HUDEP-2 (cell line): ENCODE results near the gene HMGXB3.

Experiments
- DNase-seq, 76 experiments: peaks; one replicate each; lab custom pipeline; 2025; ENCODE audit not compliant: unreplicated experiment in 76 of 76; lab: John Stamatoyannopoulos, UW

HMGXB3 gene

DNA sequence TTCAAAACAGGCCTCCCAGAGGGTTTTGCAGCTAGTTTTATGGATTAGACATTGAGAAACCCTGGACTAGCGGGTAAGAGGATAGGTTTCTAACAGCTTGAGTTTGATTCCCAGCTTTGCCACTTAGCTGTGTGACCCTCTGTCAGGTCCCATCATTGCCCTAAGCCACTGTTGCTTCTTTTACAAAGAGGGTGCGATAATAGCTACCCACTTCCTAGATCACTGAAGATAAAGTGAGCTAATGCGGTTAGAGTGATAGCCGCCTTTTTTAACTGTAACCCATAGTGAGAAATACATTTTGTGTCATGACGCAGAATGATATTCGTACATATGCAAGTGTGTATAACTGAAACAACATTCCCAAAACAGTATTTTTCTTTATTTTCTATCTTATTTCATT, 45.5 kb downstream of the HMGXB3 start:
- DNase-seq, result peak in 11 of 76 experiments; percentile 3 to 53 (median 28)

DNA sequence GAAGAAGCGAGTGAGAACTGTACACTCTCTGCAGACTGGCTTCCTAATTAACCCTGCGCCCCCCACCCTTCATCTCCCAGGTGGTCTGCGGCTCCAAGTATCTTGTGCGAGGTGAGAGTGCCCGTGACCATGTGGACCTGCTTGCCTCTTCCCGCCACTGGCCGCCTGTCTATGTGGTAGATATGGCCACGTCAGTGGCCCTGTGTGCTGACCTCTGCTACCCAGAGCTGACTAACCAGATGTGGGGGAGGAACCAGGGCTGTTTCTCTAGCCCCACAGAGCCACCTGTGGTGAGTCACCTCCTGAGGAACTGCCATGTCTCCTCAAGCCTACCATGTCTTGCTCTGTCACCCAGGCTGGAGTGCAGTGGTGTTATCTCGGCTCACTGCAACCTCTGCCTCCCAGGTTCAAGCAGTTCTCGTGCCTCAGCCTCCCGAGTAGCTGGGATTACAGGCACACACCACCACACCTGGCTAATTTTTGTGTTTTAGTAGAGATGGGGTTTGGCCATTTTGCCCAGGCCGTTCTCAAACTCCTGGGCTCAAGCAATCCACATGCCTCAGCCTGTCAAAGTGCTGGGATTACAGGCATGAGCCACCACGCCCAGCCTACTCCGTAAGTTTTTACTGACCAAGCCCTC, 49.8 kb downstream of the HMGXB3 start:
- DNase-seq, result peak in 36 of 76 experiments; percentile 12 to 73 (median 32)

DNA sequence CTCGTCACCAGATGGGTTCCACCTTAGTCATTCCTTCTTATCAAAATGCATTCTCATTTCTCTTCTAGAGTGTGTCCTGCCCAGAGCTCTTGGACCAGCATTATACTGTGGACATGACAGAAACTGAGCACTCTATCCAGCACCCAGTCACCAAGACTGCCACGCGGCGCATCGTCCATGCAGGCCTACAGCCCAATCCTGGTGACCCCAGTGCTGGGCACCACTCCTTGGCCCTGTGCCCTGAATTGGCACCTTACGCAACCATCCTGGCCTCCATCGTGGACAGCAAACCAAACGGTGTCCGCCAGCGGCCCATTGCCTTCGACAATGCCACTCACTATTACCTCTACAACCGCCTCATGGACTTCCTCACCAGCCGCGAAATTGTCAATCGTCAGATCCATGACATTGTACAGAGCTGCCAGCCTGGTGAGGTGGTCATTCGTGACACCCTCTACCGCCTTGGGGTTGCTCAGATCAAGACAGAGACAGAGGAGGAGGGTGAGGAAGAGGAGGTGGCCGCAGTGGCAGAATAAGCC, 51.2 kb downstream of the HMGXB3 start:
- no peak for DNase-seq

DNA sequence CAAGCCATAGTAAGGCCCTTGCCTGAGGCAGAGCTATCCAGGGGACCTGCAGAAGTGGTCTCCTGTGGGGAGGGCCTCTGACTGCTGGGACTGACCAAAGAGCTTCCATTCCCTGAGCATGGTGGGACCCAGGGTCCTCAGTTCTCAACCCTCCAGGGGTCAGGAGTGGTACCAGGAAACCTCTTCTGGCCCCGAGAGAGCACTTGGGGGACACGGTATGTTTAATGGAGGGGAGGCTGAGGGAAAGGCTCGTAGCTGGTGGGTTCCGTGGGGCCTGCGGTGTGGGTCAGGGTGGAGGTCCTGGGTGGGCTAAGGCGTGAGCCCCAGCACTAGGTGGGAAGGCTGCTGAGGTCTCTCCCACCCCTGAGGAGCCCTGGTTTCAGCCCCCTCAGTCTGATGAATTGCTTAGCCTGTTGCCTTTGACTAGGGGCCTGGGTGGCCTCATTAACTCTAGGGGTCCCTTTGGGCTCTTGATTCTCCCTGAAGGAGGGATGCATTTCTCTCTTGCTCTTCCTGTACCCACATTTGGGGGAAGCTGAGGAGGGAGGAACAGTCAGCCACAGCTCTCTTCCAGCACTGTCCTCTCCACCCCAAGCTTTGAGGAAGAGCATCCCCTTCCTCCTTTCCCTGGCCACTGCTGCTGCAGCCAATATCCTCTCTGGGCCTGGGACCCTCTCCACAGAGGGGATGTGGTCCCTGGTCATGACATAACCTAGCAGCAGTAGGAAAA, 51.9 kb downstream of the HMGXB3 start:
- no peak for DNase-seq

DNA sequence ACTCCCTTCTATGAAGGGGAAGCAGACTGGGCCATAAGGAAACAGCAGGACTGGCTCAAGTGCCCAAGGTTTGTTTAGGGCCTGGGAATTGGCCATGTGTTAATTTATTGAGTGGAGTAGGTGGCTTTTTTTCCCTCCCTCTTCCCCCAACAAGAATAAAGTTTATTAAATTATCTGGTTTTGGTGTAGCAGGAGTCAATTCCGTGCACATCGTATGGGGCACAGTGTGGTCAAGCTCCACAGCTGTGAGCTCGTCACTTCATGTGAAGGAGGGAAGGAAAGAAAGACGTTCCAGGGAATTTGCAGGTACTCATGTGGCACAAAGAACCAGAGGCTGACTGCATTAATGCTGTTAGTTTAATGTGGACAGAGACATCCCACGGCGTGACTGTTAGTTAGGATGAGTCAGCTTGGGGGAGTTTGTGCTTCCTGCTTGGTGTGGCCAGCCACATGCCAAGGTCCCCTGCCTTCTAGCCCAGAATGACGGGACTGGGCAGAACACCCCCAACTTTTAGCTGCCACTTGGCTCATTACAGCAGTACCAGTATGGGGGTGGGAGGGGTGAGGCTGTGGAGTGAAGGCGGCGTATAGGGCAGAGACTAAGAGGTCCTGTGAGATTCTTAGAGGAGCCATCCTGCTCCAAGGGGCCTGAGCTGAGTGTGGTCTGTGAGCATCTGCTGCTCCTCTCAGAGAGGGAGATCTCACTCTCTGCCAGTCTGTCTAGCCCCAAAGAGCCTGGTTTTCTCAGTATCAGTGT, 52.6 kb downstream of the HMGXB3 start:
- DNase-seq, result peak in 58 of 76 experiments; percentile 16 to 80 (median 44)

DNA sequence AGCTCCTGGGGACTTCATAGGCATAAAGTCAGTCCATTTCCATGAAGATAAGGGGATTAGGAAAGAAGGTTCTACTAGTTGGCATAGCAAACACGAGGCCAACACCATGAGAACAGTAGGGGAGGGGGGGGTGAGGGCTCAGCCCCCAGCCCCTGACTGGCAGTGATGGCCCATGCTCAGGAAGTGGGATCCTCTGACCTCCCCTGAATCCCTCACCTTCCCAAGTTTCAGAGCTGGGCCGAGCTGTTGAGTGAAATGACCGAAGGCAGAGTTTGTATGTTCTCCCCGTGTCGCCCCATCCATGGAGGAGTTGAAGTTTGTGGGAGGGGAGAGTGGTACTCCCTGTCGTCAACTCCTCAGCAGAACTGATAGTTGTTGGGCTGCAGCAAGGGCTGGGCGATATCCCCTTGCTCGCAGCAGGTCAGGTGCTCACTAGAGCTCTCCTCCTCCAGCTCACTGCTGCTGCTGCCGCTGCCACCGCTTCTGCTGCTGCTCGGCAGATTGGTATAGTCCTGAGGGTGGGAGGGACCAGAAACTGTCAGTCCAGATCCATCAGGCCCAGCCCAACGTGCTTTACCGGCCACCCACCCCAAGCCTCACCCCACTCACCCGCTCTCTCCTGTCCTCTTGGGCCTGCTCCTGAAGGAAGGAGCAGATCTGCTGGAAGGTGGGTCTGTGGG, 53.3 kb downstream of the HMGXB3 start:
- peak in 5 of 76 experiments; percentile 13 to 47 (median 37) for DNase-seq

DNA sequence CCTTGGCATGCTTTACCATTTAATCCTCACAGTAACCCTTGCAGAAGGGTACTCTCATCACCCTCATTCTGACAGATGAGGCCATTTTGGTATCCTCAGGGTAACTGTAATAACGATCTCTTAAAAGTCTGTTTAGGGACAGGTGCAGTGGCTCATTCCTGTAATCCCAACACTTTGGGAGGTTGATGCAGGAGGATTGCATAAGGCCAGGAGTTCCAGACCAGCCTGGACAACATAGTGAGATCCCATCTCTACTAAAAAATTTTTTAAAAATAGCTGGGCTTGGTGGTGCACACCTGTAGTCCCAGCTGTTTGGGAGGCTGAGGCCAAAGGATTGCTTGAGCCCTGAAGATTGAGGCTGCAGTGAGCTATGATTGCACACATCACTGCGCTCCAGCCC, 54.0 kb downstream of the HMGXB3 start:
- DNase-seq, result no peak

DNA sequence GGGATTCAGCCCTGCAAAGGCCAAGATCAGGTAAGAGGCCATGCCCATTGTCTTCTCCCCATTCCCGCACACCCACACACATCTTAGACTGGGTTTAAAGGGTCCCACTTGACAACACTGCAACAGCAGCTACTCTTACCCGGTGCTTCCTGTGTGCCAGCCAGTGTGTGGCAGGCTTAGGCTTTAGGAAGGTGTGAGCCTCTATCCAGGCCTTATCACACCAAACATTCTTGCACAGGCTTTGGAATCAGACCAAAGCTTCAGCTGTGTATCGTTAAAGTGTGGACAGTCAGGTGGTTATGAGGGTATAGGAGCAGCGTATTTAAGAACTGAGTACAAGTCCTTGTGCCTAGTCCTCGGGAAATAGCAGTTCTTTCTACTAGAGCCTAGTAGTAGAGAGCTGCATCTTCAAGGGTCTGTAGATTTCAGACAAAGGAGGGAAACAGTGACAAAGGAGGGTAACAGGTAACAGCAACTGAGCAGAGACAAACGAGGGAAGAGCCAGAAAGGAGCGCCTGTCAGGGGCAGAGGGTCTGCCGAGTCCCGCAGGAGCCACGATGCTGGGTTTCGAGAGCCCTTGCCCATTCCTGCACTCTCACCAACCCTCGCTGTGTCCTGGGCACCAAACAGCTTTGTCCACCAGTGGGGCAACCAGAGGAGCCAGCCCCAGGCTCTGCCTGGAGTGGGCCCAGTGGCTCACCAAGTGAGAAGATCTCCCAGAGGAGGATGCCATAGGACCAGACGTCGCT, 55.0 kb downstream of the HMGXB3 start:
- peak in 72 of 76 experiments; percentile 7 to 93 (median 68) for DNase-seq

DNA sequence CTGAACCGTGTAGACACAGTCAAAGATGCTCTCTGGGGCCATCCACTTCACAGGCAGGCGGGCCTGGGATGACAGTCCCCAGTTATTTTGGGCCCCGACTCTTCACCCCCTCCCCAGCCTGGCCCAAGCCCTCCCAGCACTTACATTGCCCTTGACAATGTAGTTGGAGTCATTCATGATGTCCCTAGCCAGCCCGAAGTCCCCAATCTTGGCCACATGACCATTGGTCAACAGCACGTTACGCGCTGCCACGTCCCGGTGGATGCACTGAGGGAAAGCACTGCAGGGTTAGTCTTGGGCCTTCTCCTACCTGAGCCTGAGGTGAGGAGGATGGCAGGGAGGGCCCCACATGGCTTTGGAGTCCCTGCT, 55.5 kb downstream of the HMGXB3 start:
- DNase-seq, result no peak

DNA sequence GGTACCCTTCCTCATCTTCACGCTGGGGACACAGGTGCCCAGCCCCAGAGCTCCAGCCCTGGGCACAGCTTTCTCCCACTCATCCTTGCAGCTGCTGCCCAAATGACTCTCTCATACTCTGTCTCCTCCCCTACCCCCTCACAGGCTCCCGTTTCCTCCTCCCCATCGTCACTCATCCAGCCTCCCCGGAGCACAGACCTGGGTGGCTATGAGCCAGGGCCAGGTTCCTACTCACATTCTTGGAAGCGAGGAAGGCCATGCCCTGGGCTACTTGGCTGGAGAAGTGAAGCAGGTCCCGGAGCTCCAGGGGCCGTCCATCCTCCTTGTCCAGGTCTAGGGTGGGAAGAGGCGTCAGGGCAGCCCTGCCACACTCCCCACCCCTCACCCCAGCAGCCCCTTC, 56.5 kb downstream of the HMGXB3 start:
- no peak for DNase-seq

DNA sequence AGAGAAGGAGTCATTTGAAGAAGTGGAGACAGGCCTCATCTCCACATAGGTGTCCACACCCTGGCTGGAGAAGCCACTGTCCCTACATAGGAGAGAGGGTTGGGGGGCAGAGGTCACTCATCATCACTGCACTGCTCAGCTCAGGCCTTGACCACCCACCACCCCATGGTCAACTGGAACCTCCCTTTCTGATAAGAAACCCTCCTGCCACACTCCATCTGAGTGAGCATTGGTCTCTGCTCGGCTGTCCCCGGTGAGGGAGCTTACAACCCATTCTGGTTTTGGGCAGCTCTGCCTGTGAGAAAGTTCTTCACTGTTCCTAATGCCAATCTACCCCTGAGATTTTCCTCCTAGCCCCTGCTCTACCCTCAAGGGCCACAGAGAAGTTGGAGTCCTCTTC, 57.0 kb downstream of the HMGXB3 start:
- DNase-seq, result no peak

DNA sequence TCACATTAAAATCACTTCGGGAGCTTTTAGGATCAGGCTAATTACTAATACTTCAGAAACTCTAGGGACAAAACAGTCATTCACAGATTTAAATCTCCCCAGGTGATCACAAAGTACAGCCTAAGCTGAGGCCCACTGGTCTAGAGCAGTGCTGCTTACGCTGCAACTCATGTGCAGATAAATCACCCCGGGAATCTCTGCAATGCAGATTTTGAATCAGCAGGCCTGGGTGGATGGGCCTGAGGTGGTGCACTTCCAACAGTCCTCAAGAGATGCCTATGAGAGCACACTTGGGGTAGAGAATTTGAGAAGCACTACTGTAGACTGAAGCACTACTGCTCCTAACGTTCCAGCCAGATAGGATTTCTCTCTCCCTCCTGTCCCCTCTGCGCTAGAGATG, 57.5 kb downstream of the HMGXB3 start:
- no peak for DNase-seq

DNA sequence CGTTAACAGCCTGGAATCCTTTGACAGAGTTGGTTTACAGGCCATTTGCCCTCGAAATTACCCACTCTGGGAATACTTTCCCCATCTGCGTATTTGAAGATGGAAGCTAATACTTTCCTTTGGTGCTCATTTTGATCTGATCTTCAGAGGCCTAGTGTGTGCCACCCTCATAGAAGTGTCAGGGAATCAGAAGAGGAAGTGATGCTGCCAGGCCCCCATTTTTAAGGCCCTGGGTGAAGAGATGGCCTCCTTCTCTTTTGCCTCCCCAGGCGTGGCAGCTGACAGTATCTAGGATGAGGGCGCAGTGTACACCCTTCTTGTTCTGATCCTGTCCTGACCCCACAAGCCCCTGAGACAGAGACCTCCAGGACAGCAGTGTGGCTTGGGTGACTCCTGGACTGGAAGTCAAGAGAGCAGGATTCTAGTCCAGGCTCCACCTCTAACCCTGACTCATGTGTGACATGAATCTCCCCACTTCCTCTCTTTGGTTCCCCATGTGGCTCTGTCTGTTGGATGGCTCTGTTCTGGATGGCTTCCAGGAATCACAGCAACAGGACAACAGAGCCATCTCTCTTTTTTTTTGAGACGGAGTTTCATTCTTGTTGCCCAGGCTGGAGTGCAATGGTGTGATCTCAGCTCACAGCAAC, 58.1 kb downstream of the HMGXB3 start:
- peak in 20 of 76 experiments; percentile 6 to 59 (median 26) for DNase-seq

DNA sequence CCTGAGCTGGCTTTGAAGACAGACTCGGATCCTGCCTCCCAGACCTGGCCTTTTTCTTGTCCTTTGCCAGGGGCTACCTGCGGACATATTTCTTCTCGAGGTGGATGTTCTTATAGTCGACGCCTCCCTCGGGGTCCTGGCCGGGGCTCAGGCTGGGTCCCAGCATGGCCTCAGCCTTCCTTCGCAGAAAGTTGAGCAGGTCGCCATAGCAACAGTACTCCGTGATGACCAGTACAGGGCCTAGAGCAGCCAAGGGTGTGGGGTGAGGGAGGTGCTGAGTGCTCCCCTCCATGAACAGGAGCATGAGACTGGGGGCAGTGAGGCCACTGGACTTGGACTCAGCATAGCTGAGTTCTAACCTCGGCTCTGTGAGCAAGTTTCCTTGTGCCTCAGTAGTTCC, 59.1 kb downstream of the HMGXB3 start:
- DNase-seq, result no peak

DNA sequence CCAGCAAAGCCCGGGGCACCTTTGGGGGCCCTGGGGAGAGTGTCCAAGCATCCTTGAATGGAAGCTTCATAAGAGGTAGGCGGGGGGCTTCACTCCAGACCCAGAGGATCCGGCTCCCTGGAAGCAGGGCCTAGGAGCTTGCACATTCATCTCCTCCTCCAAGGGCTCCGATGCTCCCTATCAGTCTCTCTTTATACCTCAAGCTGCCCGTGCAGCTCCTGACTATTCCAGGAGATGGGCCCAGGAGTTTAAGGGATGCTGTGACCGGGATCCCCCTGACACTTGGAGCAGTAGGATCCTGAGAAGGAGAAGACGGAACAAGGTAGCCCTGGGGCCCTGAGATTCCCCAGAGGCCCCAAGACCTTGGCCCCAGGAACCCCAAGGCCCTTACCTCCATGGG, 59.9 kb downstream of the HMGXB3 start:
- DNase-seq, result no peak

DNA sequence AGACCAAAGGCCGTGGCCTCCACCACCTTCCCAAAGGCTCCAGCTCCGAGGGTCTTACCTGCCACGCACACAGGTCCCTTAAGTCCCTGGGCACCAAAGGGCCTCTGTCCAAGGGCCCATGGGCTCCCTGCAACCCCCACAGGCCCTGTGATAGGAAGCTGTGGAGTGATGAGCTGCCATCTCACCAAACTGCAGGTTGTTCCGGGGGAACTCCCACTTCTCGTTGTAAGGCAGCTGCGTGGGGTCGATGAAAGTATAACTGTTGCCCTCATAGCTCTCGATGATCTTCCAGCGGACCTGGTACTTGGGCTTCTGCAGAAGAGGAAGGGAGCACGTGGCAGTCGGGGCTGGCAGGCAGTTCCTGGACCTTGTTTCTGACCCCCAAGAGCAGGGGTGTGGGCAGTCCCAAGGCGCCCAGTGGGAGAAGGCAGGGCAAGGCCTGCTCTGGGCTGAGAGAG, 61.0 kb downstream of the HMGXB3 start:
- no peak for DNase-seq

DNA sequence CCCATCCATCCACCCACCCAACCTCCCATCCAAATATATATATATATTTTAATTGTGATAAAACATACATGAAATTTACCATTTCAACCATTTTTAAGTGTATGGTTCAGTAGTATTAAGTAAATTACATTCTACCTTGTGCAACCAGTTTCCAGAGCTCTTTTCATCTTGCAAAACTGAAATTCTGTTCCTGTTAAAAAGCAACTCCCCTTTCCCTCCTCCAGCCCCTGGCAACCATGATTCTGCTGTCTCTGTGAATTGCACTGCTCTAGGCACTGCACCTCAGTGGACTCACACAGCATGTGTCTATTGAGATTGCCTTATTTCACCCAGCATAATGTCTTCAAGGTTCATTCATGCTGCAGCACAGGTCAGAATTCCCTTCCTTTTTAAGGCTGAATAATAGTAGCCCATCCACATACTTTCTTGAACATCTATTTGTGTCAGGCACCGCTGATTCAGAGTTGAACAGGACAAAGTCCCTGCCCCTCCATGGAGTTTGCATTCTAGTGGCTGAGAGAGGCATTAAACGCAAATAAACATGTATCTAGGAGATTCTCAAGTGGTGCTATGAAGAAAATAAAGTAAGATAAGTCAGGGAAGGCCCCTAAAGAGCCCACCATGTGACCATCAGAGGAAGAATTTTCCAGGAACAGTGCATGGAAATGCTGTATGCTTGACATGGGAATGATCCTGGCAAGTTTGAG, 61.8 kb downstream of the HMGXB3 start:
- DNase-seq, result no peak

DNA sequence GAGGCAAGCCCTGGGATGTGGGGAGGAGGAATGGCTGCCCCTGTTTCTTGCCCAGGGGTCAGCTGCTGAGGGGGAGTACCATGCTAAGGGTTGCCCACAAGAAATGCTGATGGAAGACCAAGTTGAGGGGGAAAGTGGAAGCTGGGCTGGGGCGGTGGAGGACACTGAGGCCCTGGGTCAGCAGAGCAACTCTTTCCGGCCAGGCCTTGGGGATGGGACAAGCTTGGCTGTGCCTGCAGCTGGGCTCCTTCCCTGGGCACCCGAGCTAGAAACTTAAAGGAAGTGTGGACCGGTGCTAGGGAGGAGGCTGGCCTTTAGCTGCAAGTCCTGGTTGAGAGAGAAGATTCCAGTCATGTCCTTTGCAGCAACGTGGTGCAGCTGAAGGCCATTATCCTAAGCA, 63.1 kb downstream of the HMGXB3 start:
- no peak for DNase-seq

DNA sequence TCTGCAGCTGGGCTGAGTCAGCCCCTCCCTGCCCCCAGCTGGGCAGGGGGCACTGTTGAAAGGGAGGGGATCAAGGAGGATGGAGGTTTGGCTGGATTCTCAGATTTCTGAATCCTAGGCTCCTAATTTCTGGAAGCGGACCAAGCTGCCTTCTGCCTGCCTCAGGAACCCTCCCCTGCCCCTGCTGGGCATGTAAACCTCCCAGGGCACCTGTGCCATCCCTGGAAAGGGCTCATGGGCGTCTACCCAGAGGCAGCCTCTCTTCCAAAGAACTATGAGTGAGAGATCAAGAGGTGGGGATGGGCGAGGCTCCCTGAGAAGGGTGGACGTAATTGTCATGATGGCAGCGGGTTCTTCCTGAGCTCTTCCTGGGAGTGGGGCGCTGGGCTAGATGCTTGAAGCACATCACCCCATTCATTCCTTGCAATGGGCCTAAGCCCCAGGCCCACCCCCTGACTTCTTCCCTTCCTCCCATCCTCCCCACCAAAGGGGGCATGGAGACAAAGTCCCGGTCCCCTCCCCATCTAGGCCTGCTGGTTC, 64.2 kb downstream of the HMGXB3 start:
- DNase-seq, result no peak
